Measurements from ENCODE around the gene NOP56.

- no peak for TF ChIP-seq CTCF (IDR thresholded peaks at IDR 0.05)
- no peak for TF ChIP-seq EZH2 (IDR thresholded peaks at IDR 0.05)
Observed at GRCh38 chr20:2619337-2619736, 33.1 kb upstream of the NOP56 start.
